Smooth muscle cell (in vitro differentiated cells): Measurements from ENCODE around the gene BBLN. TPM values are rescaled to one million over a fixed set of nuclear protein-coding genes. Genes with fewer than 3 reads are reported as not detected.

ENCODE experiments used
- DNase-seq: peaks from one replicate; lab custom pipeline; 2025; ENCODE audit not compliant: unreplicated experiment; lab: John Stamatoyannopoulos, UW
- H2AFZ ChIP-seq: fragments of 200-600 bp; sonication (generic); 2 replicates; pipeline ENCODE4 v1.6.0; 2016; ENCODE audit warnings: antibody characterized with exemption, low read depth, mild to moderate bottlenecking
- H3F3A ChIP-seq: fragments of 200-600 bp; sonication (generic); 2 replicates; pipeline ENCODE4 v1.6.0; 2017; ENCODE audit warnings: antibody characterized with exemption, low read depth
- H3K27ac ChIP-seq: fragments of 200-600 bp; sonication (generic); 2 replicates; pipeline ENCODE4 v1.5.1; 2016; ENCODE audit warnings: low read depth, mild to moderate bottlenecking
- H3K27me3 ChIP-seq: fragments of 200-600 bp; sonication (generic); 2 replicates; pipeline ENCODE4 v1.6.1; 2016; ENCODE audit warnings: low read depth, mild to moderate bottlenecking
- H3K36me3 ChIP-seq: fragments of 200-600 bp; sonication (generic); 2 replicates; pipeline ENCODE4 v1.5.1; 2016; ENCODE audit warnings: low read depth
- H3K4me1 ChIP-seq: fragments of 200-600 bp; sonication (generic); 2 replicates; pipeline ENCODE4 v1.5.1; 2016; ENCODE audit warnings: low read depth
- H3K4me2 ChIP-seq: fragments of 200-600 bp; sonication (generic); 2 replicates; pipeline ENCODE4 v1.6.0; 2016; ENCODE audit warnings: mild to moderate bottlenecking
- H3K4me3 ChIP-seq: fragments of 200-600 bp; sonication (generic); 2 replicates; pipeline ENCODE4 v1.5.1; 2016; ENCODE audit warnings: mild to moderate bottlenecking
- H3K79me2 ChIP-seq: fragments of 200-600 bp; sonication (generic); 2 replicates; pipeline ENCODE4 v1.6.0; 2016; ENCODE audit warnings: low read depth, mild to moderate bottlenecking
- H3K9ac ChIP-seq: fragments of 200-600 bp; sonication (generic); 2 replicates; pipeline ENCODE4 v1.6.0; 2016; ENCODE audit warnings: low read depth
- H3K9me3 ChIP-seq: fragments of 200-600 bp; sonication (generic); replicated peaks from 2 replicates; pipeline ENCODE4 v1.5.1; 2016; ENCODE audit warnings: low read depth
- H4K20me1 ChIP-seq: fragments of 200-600 bp; sonication (generic); 2 replicates; pipeline ENCODE4 v1.6.0; 2016; ENCODE audit warnings: low read depth
- CTCF ChIP-seq: fragments of 200-600 bp; sonication (generic); IDR thresholded peaks from 2 replicates; pipeline ENCODE4 v1.5.1; 2017; ENCODE audit warnings: borderline replicate concordance, mild to moderate bottlenecking, antibody characterized with exemption; ENCODE audit not compliant: insufficient read depth, poor library complexity, severe bottlenecking
- WGBS: methylation state at CpG from one replicate; pipeline ENCODE4 v1.1.7; 2016; ENCODE audit warnings: low lambda C conversion rate; 5-methylcytosine and 5-hydroxymethylcytosine counted together
- polyA plus RNA-seq: library from polyadenylated mRNA; unstranded; fragments of >200 nt; fragmentation: Nextera tagmentation; extraction: Ambion mirVana; gene quantifications from 2 replicates; pipeline ENCODE4 v1.2.1, GENCODE V29; 2016
- total RNA-seq: library from RNA; depleted of rRNA; stranded (reverse); fragments of >200 nt; gene quantifications from 2 replicates; pipeline ENCODE4 v1.2.3, GENCODE V29; 2014

The BBLN gene
- total and polyA plus RNA-seq, 2 experiments from 2014 or later, result 133 to 229 TPM

GRCh38 chr9:128167209-128167608 lies 7.1 kb downstream of the BBLN start:
- H3K27ac ChIP-seq, result no peak overlapping the region
- H3K4me1 ChIP-seq, result no peaks in the 10 kb centered on the region
- H3F3A ChIP-seq, result no peaks in the 10 kb centered on the region
- H3K27me3 ChIP-seq, result no peaks in the 10 kb centered on the region
- H3K4me3 ChIP-seq, result no peak overlapping the region
- H3K9me3 ChIP-seq, result no peaks in the 10 kb centered on the region
- no peaks in the 10 kb centered on the region for H3K79me2 ChIP-seq
- DNase-seq, result no peak
- H2AFZ ChIP-seq, result no peak overlapping the region
- WGBS, result 91% methylated on average over 4 of the region's 4 CpGs
- no peak overlapping the region for H3K4me2 ChIP-seq
- peaks cover 4% of the 10 kb centered on the region for H3K36me3 ChIP-seq
- no peak overlapping the region for H3K9ac ChIP-seq
- peaks cover 15% of the 10 kb centered on the region for H4K20me1 ChIP-seq
- no peak for TF ChIP-seq CTCF

- H3K4me1 ChIP-seq, result no peaks in the 10 kb centered on the region
- no peaks in the 10 kb centered on the region for H3F3A ChIP-seq
- H2AFZ ChIP-seq, result no peak overlapping the region
- TF ChIP-seq CTCF, result no peak
- 96% methylated on average over 8 of the region's 8 CpGs for WGBS
- H3K79me2 ChIP-seq, result no peaks in the 10 kb centered on the region
- DNase-seq, result no peak
- no peak overlapping the region for H3K4me2 ChIP-seq
- no peak overlapping the region for H3K4me3 ChIP-seq
- H3K27ac ChIP-seq, result no peak overlapping the region
- peaks cover 4% of the 10 kb centered on the region for H3K36me3 ChIP-seq
- H4K20me1 ChIP-seq, result peaks cover 15% of the 10 kb centered on the region
- no peaks in the 10 kb centered on the region for H3K9me3 ChIP-seq
- no peak overlapping the region for H3K9ac ChIP-seq
- no peaks in the 10 kb centered on the region for H3K27me3 ChIP-seq
These were observed 8.8 kb downstream of the BBLN start for GRCh38 chr9:128168731-128169308.

GRCh38 chr9:128169492-128169891 lies 9.4 kb downstream of the BBLN start:
- Histone ChIP-seq H3K4me2 (no peak overlapping the region), H3K27ac (no peak overlapping the region), H3K79me2 (no peaks in the 10 kb centered on the region), H3K4me1 (no peaks in the 10 kb centered on the region), H3K9me3 (no peaks in the 10 kb centered on the region), H3K27me3 (no peaks in the 10 kb centered on the region), H3K4me3 (no peak overlapping the region), H2AFZ (no peak overlapping the region), H3F3A (no peaks in the 10 kb centered on the region), H4K20me1 (peaks cover 9% of the 10 kb centered on the region), H3K36me3 (peaks cover 4% of the 10 kb centered on the region), H3K9ac (no peak overlapping the region)
- DNase-seq, result no peak
- TF ChIP-seq CTCF, result no peak
- WGBS, result 94% methylated on average over 8 of the region's 8 CpGs

- H3K4me3 ChIP-seq, result no peak overlapping the region
- no peak overlapping the region for H3K4me2 ChIP-seq
- no peaks in the 10 kb centered on the region for H3K9me3 ChIP-seq
- peaks cover 4% of the 10 kb centered on the region for H3K36me3 ChIP-seq
- no peaks in the 10 kb centered on the region for H3K27me3 ChIP-seq
- WGBS, result 98% methylated on average over 8 of the region's 8 CpGs
- H3F3A ChIP-seq, result no peaks in the 10 kb centered on the region
- no peaks in the 10 kb centered on the region for H3K79me2 ChIP-seq
- H2AFZ ChIP-seq, result no peak overlapping the region
- no peak overlapping the region for H3K27ac ChIP-seq
- H3K9ac ChIP-seq, result no peak overlapping the region
- peaks cover 5% of the 10 kb centered on the region for H4K20me1 ChIP-seq
- no peak for DNase-seq
- no peak for TF ChIP-seq CTCF
- no peaks in the 10 kb centered on the region for H3K4me1 ChIP-seq
These were observed 9.9 kb downstream of the BBLN start for GRCh38 chr9:128169925-128170324.
